Upper lobe of left lung (tissue), 4 donors: Measurements from ENCODE around the gene IL16.

ENCODE experiments used
- CTCF ChIP-seq, 6 experiments: fragments of 450-650 bp in 4 of 6; fragments of 200-600 bp in 2 of 6; sonication (generic) in 2 of 6; IDR thresholded peaks; one replicate each; pipeline ENCODE4 v1.5.1; 2016 to 2019; ENCODE audit warnings: antibody characterized with exemption in 6 of 6
- POLR2A ChIP-seq, 4 donors: fragments of 450-650 bp; IDR thresholded peaks; one replicate each; pipeline ENCODE4 v1.5.1; 2016 to 2017; ENCODE audit warnings: antibody characterized with exemption in 4 of 4, mild to moderate bottlenecking in 2 of 4
- POLR2AphosphoS5 ChIP-seq, 2 donors: sonication (generic); formaldehyde crosslinking; IDR thresholded peaks; one replicate each; pipeline ENCODE4 v1.5.1; 2017; ENCODE audit warnings: antibody characterized with exemption in 2 of 2

GRCh38 chr15:81183439-81183775 is 13.3 kb upstream of the IL16 start:
- TF ChIP-seq POLR2A (IDR thresholded peaks at IDR 0.05) (no peak), CTCF (IDR thresholded peaks at IDR 0.05) (no peak), POLR2AphosphoS5 (IDR thresholded peaks at IDR 0.05) (no peak)
